ENCODE measurements around the gene NMRK1.

DNA sequence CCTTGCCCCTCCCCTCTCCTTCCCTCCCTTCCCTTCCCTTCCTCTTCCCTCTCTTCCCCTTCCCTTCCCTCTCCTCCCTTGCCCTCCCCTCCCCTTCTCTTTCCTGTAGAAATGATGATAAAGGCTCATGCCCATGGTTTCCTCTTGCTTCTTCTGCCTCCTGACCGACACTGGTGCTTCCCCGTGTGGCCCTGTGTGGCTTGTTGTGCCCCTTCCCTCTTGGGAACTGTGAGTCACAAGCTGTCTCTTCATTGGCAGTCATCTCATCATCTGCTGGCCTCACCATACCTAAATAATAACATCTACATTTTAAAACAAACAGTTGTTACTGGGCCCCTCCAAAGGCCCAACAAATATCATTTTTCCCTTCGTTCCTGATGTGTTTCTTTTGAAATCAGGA lies 48.2 kb downstream of the NMRK1 start:
- TF ChIP-seq, protein P1, sequence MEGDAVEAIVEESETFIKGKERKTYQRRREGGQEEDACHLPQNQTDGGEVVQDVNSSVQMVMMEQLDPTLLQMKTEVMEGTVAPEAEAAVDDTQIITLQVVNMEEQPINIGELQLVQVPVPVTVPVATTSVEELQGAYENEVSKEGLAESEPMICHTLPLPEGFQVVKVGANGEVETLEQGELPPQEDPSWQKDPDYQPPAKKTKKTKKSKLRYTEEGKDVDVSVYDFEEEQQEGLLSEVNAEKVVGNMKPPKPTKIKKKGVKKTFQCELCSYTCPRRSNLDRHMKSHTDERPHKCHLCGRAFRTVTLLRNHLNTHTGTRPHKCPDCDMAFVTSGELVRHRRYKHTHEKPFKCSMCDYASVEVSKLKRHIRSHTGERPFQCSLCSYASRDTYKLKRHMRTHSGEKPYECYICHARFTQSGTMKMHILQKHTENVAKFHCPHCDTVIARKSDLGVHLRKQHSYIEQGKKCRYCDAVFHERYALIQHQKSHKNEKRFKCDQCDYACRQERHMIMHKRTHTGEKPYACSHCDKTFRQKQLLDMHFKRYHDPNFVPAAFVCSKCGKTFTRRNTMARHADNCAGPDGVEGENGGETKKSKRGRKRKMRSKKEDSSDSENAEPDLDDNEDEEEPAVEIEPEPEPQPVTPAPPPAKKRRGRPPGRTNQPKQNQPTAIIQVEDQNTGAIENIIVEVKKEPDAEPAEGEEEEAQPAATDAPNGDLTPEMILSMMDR (conservative IDR thresholded peaks at IDR 0.05), result no peak
- TF ChIP-seq EZH2 (IDR thresholded peaks at IDR 0.05; ENCODE audit: low read depth), result no peak

Measured in PC-9 (cell line).